ENCODE measurements around the gene ZNF430.

DNA sequence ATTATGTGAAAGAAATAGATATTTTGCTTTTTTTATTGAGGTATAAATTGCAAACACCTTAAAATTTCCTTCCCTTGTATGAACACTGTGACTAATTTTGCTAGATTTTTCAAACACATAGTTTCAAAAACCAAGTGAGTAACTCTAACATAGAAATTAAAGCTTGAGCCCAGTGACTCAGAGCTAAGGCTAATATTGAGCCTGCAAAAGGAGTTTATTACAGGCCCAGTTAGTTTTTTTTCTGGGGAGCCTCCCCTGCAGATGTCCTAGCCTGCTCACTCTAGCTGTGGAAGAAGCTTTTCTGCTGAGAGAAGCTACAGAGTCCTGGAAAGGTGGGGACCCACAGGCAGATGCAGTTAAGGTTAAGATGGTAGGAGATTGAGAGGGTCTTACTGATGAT lies 3.4 kb downstream of the ZNF430 start:
- no peak for TF ChIP-seq POLR2AphosphoS5 (IDR thresholded peaks at IDR 0.05)
- TF ChIP-seq, protein P1, sequence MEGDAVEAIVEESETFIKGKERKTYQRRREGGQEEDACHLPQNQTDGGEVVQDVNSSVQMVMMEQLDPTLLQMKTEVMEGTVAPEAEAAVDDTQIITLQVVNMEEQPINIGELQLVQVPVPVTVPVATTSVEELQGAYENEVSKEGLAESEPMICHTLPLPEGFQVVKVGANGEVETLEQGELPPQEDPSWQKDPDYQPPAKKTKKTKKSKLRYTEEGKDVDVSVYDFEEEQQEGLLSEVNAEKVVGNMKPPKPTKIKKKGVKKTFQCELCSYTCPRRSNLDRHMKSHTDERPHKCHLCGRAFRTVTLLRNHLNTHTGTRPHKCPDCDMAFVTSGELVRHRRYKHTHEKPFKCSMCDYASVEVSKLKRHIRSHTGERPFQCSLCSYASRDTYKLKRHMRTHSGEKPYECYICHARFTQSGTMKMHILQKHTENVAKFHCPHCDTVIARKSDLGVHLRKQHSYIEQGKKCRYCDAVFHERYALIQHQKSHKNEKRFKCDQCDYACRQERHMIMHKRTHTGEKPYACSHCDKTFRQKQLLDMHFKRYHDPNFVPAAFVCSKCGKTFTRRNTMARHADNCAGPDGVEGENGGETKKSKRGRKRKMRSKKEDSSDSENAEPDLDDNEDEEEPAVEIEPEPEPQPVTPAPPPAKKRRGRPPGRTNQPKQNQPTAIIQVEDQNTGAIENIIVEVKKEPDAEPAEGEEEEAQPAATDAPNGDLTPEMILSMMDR (IDR thresholded peaks at IDR 0.05) = no peak
- TF ChIP-seq POLR2A (IDR thresholded peaks at IDR 0.05) = no peak

All from breast epithelium (tissue), 3 donors.